AG08396 (cell line): ENCODE data around the gene AMELY.
"Not testable (repeated sequence)": the region's sequence is repeated elsewhere in the genome, so short reads cannot be mapped to it uniquely, and the experiment has no call there.

Source experiments
- DNase-seq: peaks from one replicate; pipeline ENCODE4 v3.0.0; 2012; ENCODE audit warnings: low spot score, mixed read lengths

The AMELY gene

GRCh38 chrY:6911253-6911881 is at the start of gene AMELY:
TSS of gene AMELY (minus strand) at chrY:6911752. CDS start at chrY:6872608, 39,144 bp downstream.
- DNase-seq, result no peak

- DNase-seq, result no peak
Measured at GRCh38 chrY:6949947-6950346, 38.4 kb upstream of the AMELY start.

GRCh38 chrY:6948378-6948777 is 36.8 kb upstream of the AMELY start:
- DNase-seq, result no peak

GRCh38 chrY:6947695-6948094 is 36.1 kb upstream of the AMELY start:
- DNase-seq, result no peak

- no peak for DNase-seq
Measured at GRCh38 chrY:6935497-6935896, 23.9 kb upstream of the AMELY start.

- DNase-seq, result no peak
Measured at GRCh38 chrY:6931779-6932396, 20.3 kb upstream of the AMELY start.

- DNase-seq, result no peak
Measured at GRCh38 chrY:6929237-6929636, 17.7 kb upstream of the AMELY start.

- no peak for DNase-seq
Measured at GRCh38 chrY:6928265-6928664, 16.7 kb upstream of the AMELY start.

GRCh38 chrY:6921061-6921460 is 9.5 kb upstream of the AMELY start:
- DNase-seq, result no peak

- DNase-seq, result no peak
Measured at GRCh38 chrY:6913362-6913761, 1.8 kb upstream of the AMELY start.

GRCh38 chrY:6910372-6911252 is 940 bp downstream of the AMELY start, which contains the start of gene TBL1Y:
TSS of gene TBL1Y (plus strand) at chrY:6910697. CDS start at chrY:7025085, 114,388 bp downstream.
- DNase-seq, result no peak

- DNase-seq, result no peak
Measured at GRCh38 chrY:6909856-6910255, 1.7 kb downstream of the AMELY start.

- no peak for DNase-seq
Measured at GRCh38 chrY:6909118-6909521, 2.4 kb downstream of the AMELY start.

GRCh38 chrY:6908021-6908420 is 3.5 kb downstream of the AMELY start:
- not testable (repeated sequence) for DNase-seq

GRCh38 chrY:6907591-6907990 is 4.0 kb downstream of the AMELY start:
- DNase-seq, result no peak

- DNase-seq, result not testable (repeated sequence)
Measured at GRCh38 chrY:6902116-6902515, 9.4 kb downstream of the AMELY start.

GRCh38 chrY:6895236-6895635 is 16.3 kb downstream of the AMELY start:
- DNase-seq, result no peak

GRCh38 chrY:6894496-6894895 is 17.1 kb downstream of the AMELY start:
- DNase-seq, result no peak

- no peak for DNase-seq
Measured at GRCh38 chrY:6849384-6849783, 62.2 kb downstream of the AMELY start.

- not testable (repeated sequence) for DNase-seq
Measured at GRCh38 chrY:6842650-6843049, 68.9 kb downstream of the AMELY start.
